GM12891 (cell line): ENCODE measurements around the gene PAX9.

Experiments
- PAX5 ChIP-seq: IDR thresholded peaks from 2 replicates; pipeline ENCODE4 v1.6.1; 2011; ENCODE audit warnings: low read length, moderate library complexity, mild to moderate bottlenecking; ENCODE audit not compliant: insufficient read depth, severe bottlenecking
- POLR2A ChIP-seq: IDR thresholded peaks from 2 replicates; pipeline ENCODE4 v1.6.1; 2011; ENCODE audit warnings: low read depth, low read length, control low read depth
- POLR2AphosphoS5 ChIP-seq: IDR thresholded peaks from 2 replicates; pipeline ENCODE4 v1.6.1; 2011; ENCODE audit warnings: low read depth, low read length, control low read depth
- POU2F2 ChIP-seq: IDR thresholded peaks from 2 replicates; pipeline ENCODE4 v1.6.1; 2011; ENCODE audit warnings: low read depth, mild to moderate bottlenecking, control low read depth, low read length, moderate library complexity
- SPI1 ChIP-seq: IDR thresholded peaks from 2 replicates; pipeline ENCODE4 v1.6.1; 2011; ENCODE audit warnings: low read depth, low read length, control low read depth
- TAF1 ChIP-seq: IDR thresholded peaks from 2 replicates; pipeline ENCODE4 v1.6.1; 2011; ENCODE audit warnings: low read depth, low read length, control low read depth

DNA sequence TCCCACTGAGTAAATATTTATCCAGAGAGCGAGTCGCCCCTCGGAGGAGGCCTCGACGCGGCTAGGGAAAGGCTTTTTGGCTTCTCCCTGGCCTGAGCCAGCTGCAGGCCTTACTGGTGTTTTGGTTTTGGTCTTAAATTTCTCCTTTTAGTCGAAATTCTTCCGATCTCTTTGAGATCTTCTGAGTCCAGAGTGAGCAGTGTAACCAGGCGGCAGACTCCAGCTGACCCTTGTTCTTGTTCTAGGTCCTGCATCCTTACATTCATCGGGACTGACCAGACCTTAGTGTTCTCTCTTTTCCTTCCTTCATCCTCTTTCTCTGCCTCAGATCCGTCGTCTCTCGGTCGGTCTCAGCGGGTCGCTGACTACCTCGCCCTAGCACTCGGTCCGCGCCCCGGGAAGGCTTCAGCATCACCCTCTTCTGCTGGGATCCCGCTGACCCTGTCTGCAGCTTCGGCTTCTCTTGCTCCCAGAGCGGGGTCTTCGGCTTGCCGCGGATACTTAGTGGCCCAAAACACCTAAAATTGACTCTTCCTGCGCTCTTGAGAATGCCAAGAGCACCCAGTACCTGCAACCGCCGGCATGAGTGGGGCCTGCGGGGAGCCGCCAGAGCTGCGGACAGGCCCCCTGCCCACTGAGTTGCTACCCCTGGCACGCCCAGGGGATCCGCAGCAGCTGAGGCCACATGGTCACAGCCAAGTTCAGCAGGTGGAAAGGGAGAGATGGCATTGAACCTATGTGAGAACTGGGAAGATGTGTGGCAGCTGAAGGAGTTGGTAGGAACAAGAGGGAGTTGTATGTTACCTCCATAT, 2.4 kb upstream of the PAX9 start:
- TF ChIP-seq POLR2A: no peak
- no peak for TF ChIP-seq POLR2AphosphoS5
- TF ChIP-seq TAF1: no peak
- TF ChIP-seq SPI1: no peak
- no peak for TF ChIP-seq POU2F2
- TF ChIP-seq PAX5: no peak
